LNCAP (cell line): Measurements from ENCODE around the gene FLVCR1.

Source experiments
- TF ChIP-seq, protein P1 (sequence below): fragments of 450-650 bp; IDR thresholded peaks from 2 replicates; pipeline ENCODE4 v1.5.1; 2017; ENCODE audit warnings: mild to moderate bottlenecking

Gene FLVCR1

GRCh38 chr1:212942679-212943392 is 84.8 kb downstream of the FLVCR1 start:
- TF ChIP-seq, protein P1, sequence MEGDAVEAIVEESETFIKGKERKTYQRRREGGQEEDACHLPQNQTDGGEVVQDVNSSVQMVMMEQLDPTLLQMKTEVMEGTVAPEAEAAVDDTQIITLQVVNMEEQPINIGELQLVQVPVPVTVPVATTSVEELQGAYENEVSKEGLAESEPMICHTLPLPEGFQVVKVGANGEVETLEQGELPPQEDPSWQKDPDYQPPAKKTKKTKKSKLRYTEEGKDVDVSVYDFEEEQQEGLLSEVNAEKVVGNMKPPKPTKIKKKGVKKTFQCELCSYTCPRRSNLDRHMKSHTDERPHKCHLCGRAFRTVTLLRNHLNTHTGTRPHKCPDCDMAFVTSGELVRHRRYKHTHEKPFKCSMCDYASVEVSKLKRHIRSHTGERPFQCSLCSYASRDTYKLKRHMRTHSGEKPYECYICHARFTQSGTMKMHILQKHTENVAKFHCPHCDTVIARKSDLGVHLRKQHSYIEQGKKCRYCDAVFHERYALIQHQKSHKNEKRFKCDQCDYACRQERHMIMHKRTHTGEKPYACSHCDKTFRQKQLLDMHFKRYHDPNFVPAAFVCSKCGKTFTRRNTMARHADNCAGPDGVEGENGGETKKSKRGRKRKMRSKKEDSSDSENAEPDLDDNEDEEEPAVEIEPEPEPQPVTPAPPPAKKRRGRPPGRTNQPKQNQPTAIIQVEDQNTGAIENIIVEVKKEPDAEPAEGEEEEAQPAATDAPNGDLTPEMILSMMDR: no peak

GRCh38 chr1:212943393-212943710 is 85.3 kb downstream of the FLVCR1 start:
- TF ChIP-seq, protein P1: no peak

DNA sequence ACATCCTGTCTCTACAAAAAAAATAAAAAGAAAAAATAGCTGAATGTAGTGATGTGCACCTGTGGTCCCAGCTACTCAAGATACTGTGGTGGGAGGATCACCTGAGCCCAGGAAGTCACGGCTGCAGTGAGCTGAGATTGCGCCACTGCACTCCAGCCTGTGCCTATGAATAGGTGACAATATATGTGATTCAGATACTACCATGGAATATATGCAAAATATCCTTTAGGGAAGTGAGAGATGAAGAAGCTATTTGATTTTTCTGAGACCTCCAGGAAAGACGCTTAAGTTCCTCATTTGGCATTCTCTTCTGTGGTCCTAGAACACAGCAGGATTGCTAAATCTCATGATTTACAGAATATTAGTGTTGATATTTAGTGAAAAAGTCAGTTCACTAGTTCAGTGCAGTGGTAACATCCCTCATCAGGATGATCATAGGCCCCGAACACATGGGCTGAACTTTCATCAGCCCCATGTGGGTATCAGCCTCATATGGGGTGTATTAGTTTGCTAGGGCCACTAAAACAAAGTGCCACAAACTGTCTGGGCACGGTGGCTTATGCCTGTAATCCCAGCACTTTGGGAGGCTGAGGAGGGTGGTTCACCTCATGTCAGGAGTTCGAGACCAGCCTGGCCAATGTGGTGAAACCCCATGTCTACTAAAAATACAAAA is 86.3 kb downstream of the FLVCR1 start:
- TF ChIP-seq, protein P1: no peak

DNA sequence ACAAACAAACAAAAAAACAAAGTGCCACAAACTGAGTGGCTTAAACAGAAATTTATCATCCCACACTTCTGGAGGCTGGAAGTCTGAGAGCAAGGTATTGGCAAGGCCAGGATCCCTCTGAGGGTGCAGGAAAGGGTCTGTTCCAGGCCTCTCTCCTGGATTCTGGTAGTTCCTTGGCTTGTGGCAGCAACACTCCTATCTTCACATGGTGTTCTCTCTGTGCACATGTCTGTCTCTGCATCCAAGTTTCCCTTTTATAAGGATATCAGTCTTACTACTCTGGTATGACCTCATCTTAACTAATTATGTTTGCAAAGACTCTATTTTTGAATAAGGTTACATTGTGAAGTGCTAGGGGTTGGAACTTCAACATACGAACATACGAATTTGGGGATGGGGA is 87.0 kb downstream of the FLVCR1 start:
- TF ChIP-seq, protein P1: no peak

DNA sequence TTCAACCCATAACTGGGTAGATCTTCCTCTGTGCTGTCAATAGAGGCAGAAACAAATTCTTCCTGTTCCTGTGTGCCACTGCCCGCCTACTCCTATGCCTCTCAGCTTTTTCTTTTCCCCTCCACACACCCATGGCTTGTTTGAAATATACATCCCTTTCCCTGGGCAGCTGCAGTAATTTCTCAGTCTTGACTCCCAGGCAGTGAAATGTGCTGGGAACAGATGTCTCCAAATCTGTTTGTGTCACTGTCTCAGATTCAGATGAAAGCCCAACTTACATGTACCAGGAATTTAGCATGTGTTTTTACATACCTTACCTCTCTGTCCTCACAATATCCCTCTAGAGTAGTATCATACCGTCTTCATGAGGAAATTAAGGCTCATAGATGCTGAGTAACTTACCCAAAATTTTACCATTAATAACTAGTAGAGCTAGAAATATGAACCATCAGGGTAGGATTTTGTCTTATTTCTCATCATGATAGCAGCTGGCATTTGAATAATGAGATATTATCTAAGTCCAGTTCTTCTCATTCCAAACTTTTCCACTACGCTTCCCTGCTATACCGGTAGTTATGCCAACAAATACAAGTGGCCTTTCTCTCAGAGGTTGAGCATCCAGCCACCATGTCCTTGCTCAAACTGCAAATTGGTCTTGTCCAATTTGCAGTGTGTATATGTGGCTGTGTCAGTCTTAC is 87.5 kb downstream of the FLVCR1 start:
- TF ChIP-seq, protein P1: no peak

GRCh38 chr1:212946872-212947271 is 88.8 kb downstream of the FLVCR1 start:
- TF ChIP-seq, protein P1: no peak
